T-helper 1 cell treated with Interleukin-12 subunit alpha and Interleukin-12 subunit beta and Interleukin-4 antibody, amounts not matched to agents 30 μg/mL and 1 μg/mL, for 36 hours (primary cell): Measurements from ENCODE around the gene GPBP1L1.

Experiments used
- H3K27ac Mint-ChIP-seq: one replicate; pipeline ENCODE4 v1.8.0; 2021; ENCODE audit warnings: mild to moderate bottlenecking, mixed read lengths
- H3K27me3 Mint-ChIP-seq: one replicate; pipeline ENCODE4 v1.8.0; 2021; ENCODE audit warnings: low read depth, mixed read lengths
- H3K36me3 Mint-ChIP-seq: one replicate; pipeline ENCODE4 v1.8.0; 2021; ENCODE audit warnings: low read depth, mixed read lengths
- H3K4me1 Mint-ChIP-seq: one replicate; pipeline ENCODE4 v1.8.0; 2021; ENCODE audit warnings: low read depth, mixed read lengths
- H3K4me3 Mint-ChIP-seq: one replicate; pipeline ENCODE4 v1.8.0; 2021; ENCODE audit warnings: mild to moderate bottlenecking, moderate library complexity, mixed read lengths
- H3K9me3 Mint-ChIP-seq: one replicate; pipeline ENCODE4 v1.8.0; 2021; ENCODE audit warnings: mixed read lengths

Gene GPBP1L1

GRCh38 chr1:45668526-45668925, 17.8 kb downstream of the GPBP1L1 start:
- Mint-ChIP-seq H3K27me3 (no peaks in the 10 kb centered on the region), H3K36me3 (peaks cover 7% of the 10 kb centered on the region), H3K4me3 (no peak overlapping the region), H3K27ac (no peak overlapping the region), H3K9me3 (no peaks in the 10 kb centered on the region), H3K4me1 (peaks cover 6% of the 10 kb centered on the region)

DNA sequence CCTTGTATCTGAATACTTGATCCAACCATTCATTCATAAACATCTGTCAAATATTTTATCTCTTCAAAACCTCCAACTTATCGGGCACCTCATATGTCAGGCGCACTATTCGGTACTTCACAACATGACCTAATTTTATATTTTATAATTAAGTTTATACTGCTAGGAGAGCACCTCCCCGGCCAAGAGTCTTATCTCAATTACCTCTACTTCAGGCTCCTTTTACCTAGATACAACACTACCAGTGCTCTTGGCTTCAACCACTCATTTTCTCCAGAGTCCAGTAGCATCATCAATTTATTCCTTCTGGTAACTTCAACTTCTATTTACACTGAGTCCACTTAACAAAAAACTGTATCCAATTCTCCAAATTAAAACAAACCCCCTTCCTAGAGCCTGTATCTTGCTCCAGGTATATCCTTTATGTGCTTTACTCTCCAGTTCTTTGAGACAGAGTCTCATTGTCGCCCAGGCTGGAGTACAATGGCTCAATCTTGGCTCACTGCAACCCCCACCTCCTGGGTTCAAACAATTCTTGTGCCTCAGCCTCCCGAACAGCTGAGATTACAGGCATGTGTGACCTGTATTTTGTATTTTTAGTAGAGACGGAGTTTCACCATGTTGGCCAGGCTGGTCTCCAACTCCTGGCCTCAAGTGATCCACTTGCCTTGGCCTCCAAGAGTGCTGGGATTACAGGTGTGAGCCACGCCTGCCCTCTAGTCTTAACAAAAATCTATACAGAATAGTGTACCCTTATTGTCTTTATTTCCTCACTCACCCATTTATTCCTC, 18.8 kb downstream of the GPBP1L1 start:
- Mint-ChIP-seq H3K36me3 (peaks cover 3% of the 10 kb centered on the region), H3K27ac (no peak overlapping the region), H3K27me3 (no peaks in the 10 kb centered on the region), H3K9me3 (no peaks in the 10 kb centered on the region), H3K4me1 (peaks cover 4% of the 10 kb centered on the region), H3K4me3 (no peak overlapping the region)

DNA sequence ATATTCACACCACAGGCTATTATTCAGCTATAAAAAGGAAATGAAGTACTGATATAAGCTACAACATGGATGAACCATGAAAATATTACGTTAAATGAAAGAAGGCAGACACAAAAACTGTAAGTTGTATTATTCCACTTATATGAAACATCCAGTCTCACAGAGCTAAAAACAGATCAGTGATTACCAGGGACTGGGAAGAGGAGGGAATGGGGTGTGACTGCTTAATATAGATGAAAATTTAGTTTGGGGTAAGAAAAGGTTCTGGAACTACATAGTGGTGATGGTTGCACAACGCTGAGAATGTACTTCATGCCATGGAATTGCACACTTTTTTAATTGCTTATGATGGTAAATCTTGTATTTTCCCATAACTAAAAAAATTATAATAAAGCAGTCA, 19.5 kb downstream of the GPBP1L1 start:
- Mint-ChIP-seq H3K27me3 (no peaks in the 10 kb centered on the region), H3K4me3 (no peak overlapping the region), H3K4me1 (peaks cover 4% of the 10 kb centered on the region), H3K36me3 (peaks cover 3% of the 10 kb centered on the region), H3K27ac (no peak overlapping the region), H3K9me3 (no peaks in the 10 kb centered on the region)

DNA sequence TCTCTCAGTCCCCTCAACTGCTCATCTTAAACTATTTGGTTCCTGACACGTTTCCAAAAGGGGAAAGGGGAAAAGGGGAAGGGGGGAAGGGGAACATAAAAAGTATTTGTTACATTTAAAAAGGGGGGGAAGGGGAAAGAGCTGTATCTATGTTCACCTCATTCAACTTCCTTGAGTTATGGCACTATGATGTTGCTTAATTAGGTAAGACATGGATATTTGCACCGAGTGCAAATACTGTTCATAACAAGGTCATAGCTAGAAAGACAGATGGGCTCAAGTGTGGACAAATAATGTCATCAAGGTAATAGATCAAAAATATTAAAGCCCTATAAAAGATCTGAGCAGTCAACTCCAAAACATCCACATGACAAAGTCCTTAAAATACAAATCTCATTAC, 26.0 kb downstream of the GPBP1L1 start:
- Mint-ChIP-seq H3K27ac (no peak overlapping the region), H3K9me3 (no peaks in the 10 kb centered on the region), H3K36me3 (peaks cover 22% of the 10 kb centered on the region), H3K4me3 (no peak overlapping the region), H3K4me1 (no peaks in the 10 kb centered on the region), H3K27me3 (no peaks in the 10 kb centered on the region)

GRCh38 chr1:45659222-45659621, 27.1 kb downstream of the GPBP1L1 start:
- H3K9me3 Mint-ChIP-seq = no peaks in the 10 kb centered on the region

DNA sequence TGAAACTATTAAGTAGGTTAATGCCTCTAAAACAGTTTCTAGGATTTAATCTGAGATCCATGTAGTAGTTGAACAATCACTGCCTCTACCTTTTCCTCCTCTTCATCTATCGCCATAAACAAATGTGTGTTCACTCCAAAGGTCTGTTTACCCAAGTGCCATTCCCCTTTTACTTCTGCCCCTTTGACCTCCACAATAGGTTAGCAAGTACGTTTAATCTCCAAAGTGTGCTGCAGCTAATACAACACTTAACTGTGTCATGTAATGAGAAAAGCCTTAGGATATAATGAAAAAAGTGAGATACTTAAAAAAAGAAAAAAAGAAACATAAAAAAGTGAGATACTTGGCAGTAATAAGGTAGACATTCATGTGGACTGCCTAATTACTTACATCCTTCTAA, 28.2 kb downstream of the GPBP1L1 start:
- Mint-ChIP-seq H3K9me3 (no peaks in the 10 kb centered on the region), H3K36me3 (peaks cover 32% of the 10 kb centered on the region), H3K4me1 (no peaks in the 10 kb centered on the region), H3K4me3 (no peak overlapping the region), H3K27me3 (no peaks in the 10 kb centered on the region), H3K27ac (no peak overlapping the region)

More at GRCh38 chr1:45659222-45659621, 27.1 kb downstream of the GPBP1L1 start:
- H3K27me3 Mint-ChIP-seq = no peaks in the 10 kb centered on the region
- no peak overlapping the region for H3K4me3 Mint-ChIP-seq
- no peaks in the 10 kb centered on the region for H3K4me1 Mint-ChIP-seq
- no peak overlapping the region for H3K27ac Mint-ChIP-seq
- H3K36me3 Mint-ChIP-seq = peaks cover 32% of the 10 kb centered on the region

DNA sequence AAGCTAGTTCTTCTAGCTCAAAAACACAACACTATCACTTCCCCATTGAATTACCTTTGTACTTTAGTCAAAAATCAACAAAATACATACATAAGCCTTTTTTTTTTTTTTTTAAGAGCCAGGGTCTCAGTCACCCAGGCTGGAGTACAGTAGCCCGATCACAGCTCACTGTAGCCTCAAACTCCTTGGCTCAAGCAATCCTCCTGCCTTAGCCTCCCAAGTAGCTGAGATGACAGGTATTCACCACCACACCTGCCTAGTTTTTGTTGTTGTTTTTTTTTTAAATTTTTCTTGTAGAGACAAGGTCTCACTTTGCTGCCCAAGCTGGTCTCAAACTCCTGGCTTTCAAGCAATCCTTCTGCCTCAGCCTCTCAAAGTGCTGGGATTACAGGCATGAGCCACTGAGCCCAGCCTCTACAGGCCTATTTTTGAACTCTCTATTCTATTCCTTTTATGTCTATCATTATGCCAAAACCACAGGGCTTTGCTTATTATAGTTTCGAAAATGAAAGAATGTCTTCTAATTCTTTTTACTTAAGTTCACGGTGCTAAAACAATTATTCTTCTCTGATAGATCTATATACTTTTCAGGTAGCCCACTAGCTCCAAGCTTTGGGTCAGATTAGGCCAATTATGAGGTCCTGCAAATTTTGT, 29.6 kb downstream of the GPBP1L1 start:
- Mint-ChIP-seq H3K36me3 (peaks cover 35% of the 10 kb centered on the region), H3K9me3 (no peaks in the 10 kb centered on the region), H3K4me3 (no peak overlapping the region), H3K27me3 (no peaks in the 10 kb centered on the region), H3K4me1 (no peaks in the 10 kb centered on the region), H3K27ac (no peak overlapping the region)

GRCh38 chr1:45654540-45655280, 31.6 kb downstream of the GPBP1L1 start:
- peaks cover 34% of the 10 kb centered on the region for H3K36me3 Mint-ChIP-seq
- no peaks in the 10 kb centered on the region for H3K27me3 Mint-ChIP-seq
- no peaks in the 10 kb centered on the region for H3K9me3 Mint-ChIP-seq
- H3K4me3 Mint-ChIP-seq = no peak overlapping the region
- no peak overlapping the region for H3K27ac Mint-ChIP-seq
- H3K4me1 Mint-ChIP-seq = peaks cover 2% of the 10 kb centered on the region

DNA sequence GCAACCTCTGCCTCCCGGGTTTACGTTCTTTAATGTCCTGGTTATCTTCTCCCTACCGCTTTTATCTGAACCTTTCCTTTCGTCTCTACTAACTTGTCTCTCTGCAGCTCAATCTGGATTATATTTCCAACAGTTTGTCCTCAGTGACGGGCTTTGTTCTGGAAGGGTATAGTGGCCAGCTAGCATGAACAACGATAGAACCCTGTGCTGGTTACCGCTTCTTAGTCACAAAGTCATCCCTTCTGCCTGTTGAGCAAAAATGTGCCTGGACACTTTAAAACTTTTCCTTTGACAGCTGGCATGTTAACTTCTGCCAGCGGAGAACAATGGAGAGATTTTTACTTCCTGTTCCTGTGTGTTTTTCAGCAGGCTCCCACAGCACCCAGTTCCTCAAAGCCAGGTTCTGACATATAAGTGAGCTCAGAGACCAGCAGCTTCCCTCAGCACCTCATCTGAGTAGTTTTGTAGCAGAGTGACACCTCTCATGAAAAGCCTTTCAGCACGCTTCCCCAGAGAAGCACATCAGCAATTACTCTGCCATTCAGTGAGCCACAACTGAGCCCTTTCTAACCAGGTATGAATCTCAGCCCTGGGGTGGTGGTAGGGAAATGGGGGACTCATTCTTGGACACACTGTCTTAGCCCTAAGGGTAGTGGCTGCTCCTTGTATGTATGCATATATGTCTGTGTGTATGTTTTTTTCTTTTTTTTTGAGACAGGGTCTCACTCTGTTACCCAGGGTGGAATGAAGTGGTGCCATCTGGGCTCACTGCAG, 38.9 kb downstream of the GPBP1L1 start:
- Mint-ChIP-seq H3K36me3 (peaks cover 19% of the 10 kb centered on the region), H3K27ac (no peak overlapping the region), H3K27me3 (no peaks in the 10 kb centered on the region)

DNA sequence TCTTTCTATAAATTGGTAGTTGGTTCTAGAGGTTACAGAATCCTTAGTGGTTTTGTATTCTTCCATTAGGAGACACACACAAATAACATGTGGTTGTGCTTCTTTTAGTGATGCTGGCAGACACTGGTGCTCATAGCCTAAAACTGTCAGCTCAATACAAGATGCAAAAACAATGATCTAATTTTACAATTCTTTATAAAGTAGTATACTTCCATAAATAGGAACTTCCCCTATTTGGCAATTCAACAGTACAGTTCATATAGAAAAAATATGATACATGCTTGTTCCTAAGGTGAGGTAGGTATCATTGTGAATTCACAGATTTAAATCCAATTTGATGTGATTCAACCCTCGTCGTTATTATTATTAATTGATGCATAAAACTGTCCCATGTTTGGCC, 41.7 kb downstream of the GPBP1L1 start:
- Mint-ChIP-seq H3K36me3 (peaks cover 23% of the 10 kb centered on the region), H3K27ac (no peak overlapping the region), H3K9me3 (no peaks in the 10 kb centered on the region), H3K4me3 (no peak overlapping the region), H3K27me3 (no peaks in the 10 kb centered on the region), H3K4me1 (no peaks in the 10 kb centered on the region)

More for the DNA sequence above, 38.9 kb downstream of the GPBP1L1 start:
- H3K4me1 Mint-ChIP-seq = peaks cover 2% of the 10 kb centered on the region
- H3K4me3 Mint-ChIP-seq = no peak overlapping the region
- no peaks in the 10 kb centered on the region for H3K9me3 Mint-ChIP-seq

DNA sequence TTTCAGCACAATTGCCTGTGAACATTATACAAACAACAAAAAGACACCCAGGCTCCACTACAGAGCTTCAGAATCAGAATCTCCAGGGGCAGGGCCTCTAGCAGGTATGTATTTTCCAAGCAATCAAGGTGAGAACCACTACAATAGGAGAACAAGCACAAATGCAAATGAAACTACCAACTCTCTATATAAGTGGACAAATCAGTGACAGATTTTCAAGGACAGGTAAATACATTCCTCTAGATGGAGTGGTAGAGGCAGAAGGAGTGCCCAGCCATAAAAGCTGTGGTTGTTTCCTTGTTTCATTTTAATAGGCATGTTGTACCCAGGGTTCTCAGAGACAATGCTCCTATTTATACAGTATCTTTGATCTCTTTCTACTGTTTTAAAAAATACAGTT, 42.4 kb downstream of the GPBP1L1 start:
- Mint-ChIP-seq H3K27ac (no peak overlapping the region), H3K4me1 (no peaks in the 10 kb centered on the region), H3K4me3 (no peak overlapping the region), H3K27me3 (no peaks in the 10 kb centered on the region), H3K36me3 (peaks cover 21% of the 10 kb centered on the region), H3K9me3 (no peaks in the 10 kb centered on the region)

GRCh38 chr1:45643321-45643720, 43.0 kb downstream of the GPBP1L1 start:
- no peak overlapping the region for H3K27ac Mint-ChIP-seq
- no peaks in the 10 kb centered on the region for H3K9me3 Mint-ChIP-seq
- H3K4me3 Mint-ChIP-seq = no peak overlapping the region
- peaks cover 21% of the 10 kb centered on the region for H3K36me3 Mint-ChIP-seq
- H3K4me1 Mint-ChIP-seq = no peaks in the 10 kb centered on the region
- no peaks in the 10 kb centered on the region for H3K27me3 Mint-ChIP-seq

DNA sequence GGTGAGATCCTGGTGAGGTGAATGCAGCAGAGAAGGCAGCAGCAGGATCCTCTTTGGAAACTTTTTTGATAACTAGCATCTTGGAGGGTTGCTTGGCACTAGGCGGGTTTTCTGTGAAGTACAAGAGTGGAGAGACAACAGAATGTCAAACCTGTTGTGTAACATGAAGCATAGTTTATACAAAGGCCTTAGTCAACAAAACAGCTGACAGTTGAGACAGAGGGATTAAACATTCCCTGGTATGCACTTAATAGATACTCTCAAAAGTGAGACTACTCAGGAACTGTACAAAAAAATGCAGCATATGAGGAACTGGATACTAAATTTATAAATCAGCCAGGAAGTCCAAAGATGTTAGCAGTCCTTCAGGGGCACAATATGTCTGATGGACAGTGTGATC, 46.0 kb downstream of the GPBP1L1 start:
- H3K36me3 Mint-ChIP-seq = peaks cover 15% of the 10 kb centered on the region
- H3K4me3 Mint-ChIP-seq = no peak overlapping the region
- no peaks in the 10 kb centered on the region for H3K27me3 Mint-ChIP-seq
- H3K9me3 Mint-ChIP-seq = no peaks in the 10 kb centered on the region
- no peak overlapping the region for H3K27ac Mint-ChIP-seq
- H3K4me1 Mint-ChIP-seq = no peaks in the 10 kb centered on the region

- Mint-ChIP-seq H3K27me3 (no peaks in the 10 kb centered on the region), H3K4me1 (no peaks in the 10 kb centered on the region), H3K36me3 (peaks cover 20% of the 10 kb centered on the region), H3K9me3 (no peaks in the 10 kb centered on the region), H3K27ac (no peak overlapping the region), H3K4me3 (no peak overlapping the region)
Measured at GRCh38 chr1:45635211-45635610, 51.1 kb downstream of the GPBP1L1 start.
